Gastrocnemius medialis (tissue), 4 donors: ENCODE data around the gene NBEA.

Experiments
- POLR2A ChIP-seq, 2 donors: fragments of 450-650 bp; IDR thresholded peaks; one replicate each; pipeline ENCODE4 v1.6.1; 2017; ENCODE audit warnings: antibody characterized with exemption in 2 of 2, mild to moderate bottlenecking in 2 of 2, moderate library complexity in 2 of 2
- TF ChIP-seq, protein P1 (sequence below), 5 experiments: fragments of 450-650 bp in 3 of 5; fragments of 200-600 bp in 2 of 5; sonication (generic) in 2 of 5; IDR thresholded peaks in 4 of 5; conservative IDR thresholded peaks in 1 of 5; 1 replicate in 4 of 5; 2 replicates in 1 of 5; pipeline ENCODE4 v1.5.1; 2016 to 2019; ENCODE audit warnings: antibody characterized with exemption in 5 of 5, mild to moderate bottlenecking in 3 of 5, moderate library complexity in 3 of 5

DNA sequence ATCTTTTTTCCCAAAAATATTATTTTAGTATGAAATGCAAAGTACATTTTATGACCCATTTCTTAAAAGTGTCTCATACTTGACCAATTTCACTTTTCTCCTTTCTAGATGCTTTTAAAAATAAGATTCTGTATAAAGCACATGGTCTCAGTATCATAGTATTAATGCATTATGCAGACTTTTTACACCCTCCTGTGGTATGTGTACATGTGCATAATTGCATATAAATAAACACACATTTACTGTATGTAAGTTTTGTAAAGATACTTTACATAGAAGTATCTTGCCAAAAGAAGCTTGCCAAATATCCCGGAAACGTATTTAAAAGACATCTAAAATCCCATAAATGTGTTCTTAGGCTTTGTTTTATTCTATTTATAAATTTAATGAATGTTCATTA lies 619.5 kb downstream of the NBEA start:
- TF ChIP-seq POLR2A (IDR thresholded peaks at IDR 0.05): no peak
- TF ChIP-seq, protein P1, sequence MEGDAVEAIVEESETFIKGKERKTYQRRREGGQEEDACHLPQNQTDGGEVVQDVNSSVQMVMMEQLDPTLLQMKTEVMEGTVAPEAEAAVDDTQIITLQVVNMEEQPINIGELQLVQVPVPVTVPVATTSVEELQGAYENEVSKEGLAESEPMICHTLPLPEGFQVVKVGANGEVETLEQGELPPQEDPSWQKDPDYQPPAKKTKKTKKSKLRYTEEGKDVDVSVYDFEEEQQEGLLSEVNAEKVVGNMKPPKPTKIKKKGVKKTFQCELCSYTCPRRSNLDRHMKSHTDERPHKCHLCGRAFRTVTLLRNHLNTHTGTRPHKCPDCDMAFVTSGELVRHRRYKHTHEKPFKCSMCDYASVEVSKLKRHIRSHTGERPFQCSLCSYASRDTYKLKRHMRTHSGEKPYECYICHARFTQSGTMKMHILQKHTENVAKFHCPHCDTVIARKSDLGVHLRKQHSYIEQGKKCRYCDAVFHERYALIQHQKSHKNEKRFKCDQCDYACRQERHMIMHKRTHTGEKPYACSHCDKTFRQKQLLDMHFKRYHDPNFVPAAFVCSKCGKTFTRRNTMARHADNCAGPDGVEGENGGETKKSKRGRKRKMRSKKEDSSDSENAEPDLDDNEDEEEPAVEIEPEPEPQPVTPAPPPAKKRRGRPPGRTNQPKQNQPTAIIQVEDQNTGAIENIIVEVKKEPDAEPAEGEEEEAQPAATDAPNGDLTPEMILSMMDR (IDR thresholded peaks at IDR 0.05 in 4 of 5, conservative IDR thresholded peaks at IDR 0.05 in 1 of 5): no peak
